ENCODE measurements around the gene RAD23A.

RAD23A gene

GRCh38 chr19:12984143-12984627 is 38.5 kb downstream of the RAD23A start:
- no peak for DNase-seq (ENCODE audit: extremely low read depth, insufficient read length)
- no peak overlapping the region for H3K4me3 ChIP-seq (replicated peaks; ENCODE audit: low read depth, low read length)
- no peak for TF ChIP-seq CTCF (IDR thresholded peaks at IDR 0.05; ENCODE audit: insufficient read depth, low read length, poor library complexity, severe bottlenecking)
- no peaks in the 10 kb centered on the region; the same call in 1 of the 2 replicates for H3K27me3 ChIP-seq (replicated peaks; ENCODE audit: control insufficient read depth, insufficient read depth, low read length)
- no peaks in the 10 kb centered on the region for H3K36me3 ChIP-seq (ENCODE audit: control insufficient read depth, insufficient read depth, low read length)

DNA sequence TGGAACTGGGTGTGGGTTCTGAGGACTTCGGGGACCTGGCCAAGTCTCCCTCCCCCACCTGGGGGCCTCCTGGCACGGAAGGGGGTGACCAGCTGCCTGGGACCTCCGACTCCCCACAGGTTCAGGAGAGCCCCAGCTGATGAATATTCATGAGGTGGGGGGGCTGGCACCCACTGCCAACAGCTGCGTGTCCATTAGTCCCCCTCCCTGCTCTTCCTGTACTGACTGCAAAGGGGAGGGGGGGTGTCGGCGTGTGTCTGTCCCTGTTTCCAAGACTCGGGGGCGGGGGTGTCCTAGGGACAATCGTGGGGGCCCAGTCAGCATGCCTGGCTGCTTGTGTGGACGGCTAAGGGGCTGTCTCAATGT is 39.0 kb downstream of the RAD23A start:
- no peaks in the 10 kb centered on the region; the same call in 1 of the 2 replicates for H3K27me3 ChIP-seq (replicated peaks; ENCODE audit: control insufficient read depth, insufficient read depth, low read length)
- H3K4me3 ChIP-seq (replicated peaks; ENCODE audit: low read depth, low read length) = no peak overlapping the region

GRCh38 chr19:12985049-12985776 is 39.6 kb downstream of the RAD23A start:
- no peak for TF ChIP-seq CTCF (IDR thresholded peaks at IDR 0.05; ENCODE audit: insufficient read depth, low read length, poor library complexity, severe bottlenecking)
- no peaks in the 10 kb centered on the region; the same call in 1 of the 2 replicates for H3K27me3 ChIP-seq (replicated peaks; ENCODE audit: control insufficient read depth, insufficient read depth, low read length)
- no peak for DNase-seq (ENCODE audit: extremely low read depth, insufficient read length)
- no peak overlapping the region for H3K4me3 ChIP-seq (replicated peaks; ENCODE audit: low read depth, low read length)
- H3K36me3 ChIP-seq (ENCODE audit: control insufficient read depth, insufficient read depth, low read length) = no peaks in the 10 kb centered on the region

More for the DNA sequence above, 39.0 kb downstream of the RAD23A start:
- DNase-seq (ENCODE audit: extremely low read depth, insufficient read length) = no peak
- no peaks in the 10 kb centered on the region for H3K36me3 ChIP-seq (ENCODE audit: control insufficient read depth, insufficient read depth, low read length)
- no peak for TF ChIP-seq CTCF (IDR thresholded peaks at IDR 0.05; ENCODE audit: insufficient read depth, low read length, poor library complexity, severe bottlenecking)

GRCh38 chr19:12986726-12987125 is 41.1 kb downstream of the RAD23A start:
- Histone ChIP-seq H3K4me3 (replicated peaks; ENCODE audit: low read depth, low read length) (no peak overlapping the region), H3K27me3 (replicated peaks; ENCODE audit: control insufficient read depth, insufficient read depth, low read length) (no peaks in the 10 kb centered on the region), H3K36me3 (ENCODE audit: control insufficient read depth, insufficient read depth, low read length) (no peaks in the 10 kb centered on the region)
- no peak for DNase-seq (ENCODE audit: extremely low read depth, insufficient read length)
- TF ChIP-seq CTCF (IDR thresholded peaks at IDR 0.05; ENCODE audit: insufficient read depth, low read length, poor library complexity, severe bottlenecking) = no peak

GRCh38 chr19:12987190-12987589 is 41.5 kb downstream of the RAD23A start:
- TF ChIP-seq CTCF (IDR thresholded peaks at IDR 0.05; ENCODE audit: insufficient read depth, low read length, poor library complexity, severe bottlenecking) = no peak
- DNase-seq (ENCODE audit: extremely low read depth, insufficient read length) = no peak
- Histone ChIP-seq H3K36me3 (ENCODE audit: control insufficient read depth, insufficient read depth, low read length) (no peaks in the 10 kb centered on the region), H3K27me3 (replicated peaks; ENCODE audit: control insufficient read depth, insufficient read depth, low read length) (no peaks in the 10 kb centered on the region), H3K4me3 (replicated peaks; ENCODE audit: low read depth, low read length) (no peak overlapping the region)
